Measurements from ENCODE around the gene FOXP1. TPM values are rescaled to one million over a fixed set of nuclear protein-coding genes. Genes with fewer than 3 reads are reported as not detected.

FOXP1 gene
- polyA plus RNA-seq, 4 donors: 4.9 to 66.5 (median 15.3) TPM

GRCh38 chr3:71520161-71521020 is 63.1 kb downstream of the FOXP1 start:
- peaks cover 0 to 2% (median 0%) of the 10 kb centered on the region in 3 donors for H3K36me3 ChIP-seq (ENCODE audit: control insufficient read depth in 3 of 3, insufficient read depth in 2 of 3, low read depth in 1 of 3, low read length in 3 of 3)
- 87 to 92% (median 87%) methylated on average over 10 of the region's 10 CpGs for WGBS, 3 donors
- H3K27me3 ChIP-seq (ENCODE audit: control insufficient read depth in 3 of 3, insufficient read depth in 3 of 3, low read length in 3 of 3): no peaks in the 10 kb centered on the region
- no peak for DNase-seq
- H3K4me1 ChIP-seq (ENCODE audit: control insufficient read depth in 3 of 3, insufficient read depth in 2 of 3, low read depth in 1 of 3, low read length in 2 of 3): peaks cover 0 to 15% (median 2%) of the 10 kb centered on the region in 3 donors
- FAIRE-seq: no peak
- no peaks in the 10 kb centered on the region for H3K9me3 ChIP-seq (ENCODE audit: control insufficient read depth in 2 of 2, insufficient read depth in 1 of 2, low read depth in 1 of 2, low read length in 1 of 2)
- no peak overlapping the region for H3K4me3 ChIP-seq (ENCODE audit: low read depth in 1 of 3, low read length in 3 of 3)
- no peak overlapping the region for H3K27ac ChIP-seq (ENCODE audit: low read depth in 1 of 3, low read length in 2 of 3)

DNA sequence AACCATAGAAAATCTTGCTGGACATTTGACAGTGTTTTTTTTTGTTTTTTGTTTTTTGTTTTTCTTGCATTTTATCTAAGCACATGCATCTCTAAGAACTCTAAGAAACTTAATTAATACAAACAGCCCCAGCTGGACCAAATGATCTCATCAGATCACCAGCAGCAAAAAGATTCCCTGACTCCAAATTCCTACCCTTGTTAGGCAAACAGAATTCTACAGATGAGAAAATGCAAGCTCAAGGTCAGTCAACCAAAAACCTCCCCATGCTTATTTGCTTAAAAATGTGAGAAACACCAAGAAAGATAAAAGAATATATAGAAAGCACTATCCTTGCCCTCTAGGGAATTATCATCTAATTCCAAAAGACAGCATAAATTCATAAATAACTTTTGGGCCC is 65.4 kb downstream of the FOXP1 start:
- DNase-seq (no peak), FAIRE-seq (no peak)
- no peak overlapping the region for H3K27ac ChIP-seq (ENCODE audit: low read depth in 1 of 3, low read length in 2 of 3)
- H3K36me3 ChIP-seq (ENCODE audit: control insufficient read depth in 3 of 3, insufficient read depth in 2 of 3, low read depth in 1 of 3, low read length in 3 of 3): peaks cover 0 to 2% (median 0%) of the 10 kb centered on the region in 3 donors
- no peaks in the 10 kb centered on the region for H3K27me3 ChIP-seq (ENCODE audit: control insufficient read depth in 3 of 3, insufficient read depth in 3 of 3, low read length in 3 of 3)
- H3K4me1 ChIP-seq (ENCODE audit: control insufficient read depth in 3 of 3, insufficient read depth in 2 of 3, low read depth in 1 of 3, low read length in 2 of 3): peaks cover 0 to 7% (median 3%) of the 10 kb centered on the region in 3 donors
- H3K4me3 ChIP-seq (ENCODE audit: low read depth in 1 of 3, low read length in 3 of 3): no peak overlapping the region
- peaks cover 0 to 7% of the 10 kb centered on the region in 2 donors for H3K9me3 ChIP-seq (ENCODE audit: control insufficient read depth in 2 of 2, insufficient read depth in 1 of 2, low read depth in 1 of 2, low read length in 1 of 2)

DNA sequence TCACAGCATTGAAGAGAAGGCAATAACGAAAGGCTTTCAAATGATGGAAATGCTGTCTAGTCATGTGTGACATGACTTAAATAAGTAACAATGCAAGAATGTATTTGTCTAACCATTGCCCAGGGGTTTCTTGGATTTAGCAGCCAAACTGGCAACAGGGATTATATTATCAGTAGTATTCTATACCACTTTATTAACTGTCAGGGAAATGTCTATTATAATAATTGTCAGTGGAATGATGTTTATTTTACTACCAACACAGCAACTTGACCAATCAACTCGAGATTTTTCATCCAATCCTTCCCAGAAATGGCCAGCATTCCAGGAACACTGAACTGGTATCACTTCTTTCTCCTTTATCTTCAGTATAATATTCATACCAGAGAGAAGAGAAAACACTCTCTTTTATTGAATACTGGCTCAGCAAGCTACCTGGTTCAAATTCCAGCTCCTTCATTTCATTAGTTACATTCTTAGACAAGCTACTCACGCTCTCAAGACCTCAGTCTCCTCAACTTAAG is 66.2 kb downstream of the FOXP1 start:
- Histone ChIP-seq H3K4me1 (ENCODE audit: control insufficient read depth in 3 of 3, insufficient read depth in 2 of 3, low read depth in 1 of 3, low read length in 2 of 3) (peaks cover 0 to 7% (median 3%) of the 10 kb centered on the region in 3 donors), H3K4me3 (ENCODE audit: low read depth in 1 of 3, low read length in 3 of 3) (no peak overlapping the region), H3K9me3 (ENCODE audit: control insufficient read depth in 2 of 2, insufficient read depth in 1 of 2, low read depth in 1 of 2, low read length in 1 of 2) (peaks cover 0 to 7% of the 10 kb centered on the region in 2 donors), H3K36me3 (ENCODE audit: control insufficient read depth in 3 of 3, insufficient read depth in 2 of 3, low read depth in 1 of 3, low read length in 3 of 3) (peaks cover 0 to 2% (median 0%) of the 10 kb centered on the region in 3 donors), H3K27ac (ENCODE audit: low read depth in 1 of 3, low read length in 2 of 3) (no peak overlapping the region), H3K27me3 (ENCODE audit: control insufficient read depth in 3 of 3, insufficient read depth in 3 of 3, low read length in 3 of 3) (no peaks in the 10 kb centered on the region)
- FAIRE-seq: no peak
- WGBS, 3 donors: 78 to 80% (median 80%) methylated on average over 3 of the region's 3 CpGs
- no peak for DNase-seq

DNA sequence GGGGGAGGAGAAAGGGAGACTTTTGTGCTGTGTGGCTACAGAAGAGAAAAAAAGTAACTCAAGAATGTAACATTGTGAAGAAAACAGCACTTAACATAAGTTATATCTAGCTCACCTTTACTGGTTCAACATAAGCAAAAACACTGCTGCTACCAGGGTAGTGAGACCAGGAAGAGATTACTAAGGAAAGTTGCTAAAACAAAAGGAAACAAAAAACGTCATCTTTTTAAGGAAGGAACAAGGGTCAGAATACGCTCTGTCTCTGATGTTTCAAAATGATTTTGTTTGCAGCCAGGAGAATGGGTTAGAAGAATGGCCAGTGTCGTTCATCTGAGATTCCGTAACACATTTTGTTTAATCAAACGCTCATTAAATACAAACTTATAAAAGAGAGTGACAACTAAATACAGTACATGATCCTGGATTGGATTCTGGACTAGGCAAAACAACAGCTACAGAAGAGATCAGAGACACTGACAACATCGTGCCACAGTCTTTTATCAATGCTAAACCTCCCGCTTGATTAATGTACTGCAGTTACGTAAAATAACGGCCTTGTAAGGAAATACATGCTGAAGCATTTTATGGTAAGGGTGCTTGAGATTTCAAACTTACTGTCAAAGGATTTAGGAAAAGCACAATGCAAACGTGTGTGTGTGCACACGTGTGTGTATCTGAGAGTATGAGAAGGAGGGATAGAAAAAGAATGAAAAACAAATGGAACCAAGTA is 67.7 kb downstream of the FOXP1 start:
- Histone ChIP-seq H3K36me3 (ENCODE audit: control insufficient read depth in 3 of 3, insufficient read depth in 2 of 3, low read depth in 1 of 3, low read length in 3 of 3) (no peaks in the 10 kb centered on the region), H3K9me3 (ENCODE audit: control insufficient read depth in 2 of 2, insufficient read depth in 1 of 2, low read depth in 1 of 2, low read length in 1 of 2) (peaks cover 0 to 7% of the 10 kb centered on the region in 2 donors), H3K27me3 (ENCODE audit: control insufficient read depth in 3 of 3, insufficient read depth in 3 of 3, low read length in 3 of 3) (no peaks in the 10 kb centered on the region), H3K4me1 (ENCODE audit: control insufficient read depth in 3 of 3, insufficient read depth in 2 of 3, low read depth in 1 of 3, low read length in 2 of 3) (peaks cover 2 to 19% (median 3%) of the 10 kb centered on the region in 3 donors), H3K27ac (ENCODE audit: low read depth in 1 of 3, low read length in 2 of 3) (peak overlapping the region in 1 of 3 donors; percentile 47), H3K4me3 (ENCODE audit: low read depth in 1 of 3, low read length in 3 of 3) (no peak overlapping the region)
- FAIRE-seq: no peak
- whole genome bisulfite sequencing, 3 donors: 36 to 61% (median 47%) methylated on average over 11 of the region's 11 CpGs
- peak; percentile 41 to 52 for DNase-seq

- H3K36me3 ChIP-seq (ENCODE audit: control insufficient read depth in 3 of 3, insufficient read depth in 2 of 3, low read depth in 1 of 3, low read length in 3 of 3): no peaks in the 10 kb centered on the region
- H3K4me3 ChIP-seq (ENCODE audit: low read depth in 1 of 3, low read length in 3 of 3): no peak overlapping the region
- WGBS, 3 donors: 93 to 95% (median 94%) methylated on average over 5 of the region's 5 CpGs
- H3K27me3 ChIP-seq (ENCODE audit: control insufficient read depth in 3 of 3, insufficient read depth in 3 of 3, low read length in 3 of 3): no peaks in the 10 kb centered on the region
- no peak for DNase-seq
- no peak overlapping the region for H3K27ac ChIP-seq (ENCODE audit: low read depth in 1 of 3, low read length in 2 of 3)
- H3K4me1 ChIP-seq (ENCODE audit: control insufficient read depth in 3 of 3, insufficient read depth in 2 of 3, low read depth in 1 of 3, low read length in 2 of 3): peaks cover 2 to 22% (median 3%) of the 10 kb centered on the region in 3 donors
- peaks cover 0 to 7% of the 10 kb centered on the region in 2 donors for H3K9me3 ChIP-seq (ENCODE audit: control insufficient read depth in 2 of 2, insufficient read depth in 1 of 2, low read depth in 1 of 2, low read length in 1 of 2)
- FAIRE-seq: no peak
Measured at GRCh38 chr3:71514621-71515020, 68.9 kb downstream of the FOXP1 start.

GRCh38 chr3:71513515-71513914 is 70.0 kb downstream of the FOXP1 start:
- DNase-seq: no peak
- no peaks in the 10 kb centered on the region for H3K27me3 ChIP-seq (ENCODE audit: control insufficient read depth in 3 of 3, insufficient read depth in 3 of 3, low read length in 3 of 3)
- peaks cover 2 to 22% (median 3%) of the 10 kb centered on the region in 3 donors for H3K4me1 ChIP-seq (ENCODE audit: control insufficient read depth in 3 of 3, insufficient read depth in 2 of 3, low read depth in 1 of 3, low read length in 2 of 3)
- no peaks in the 10 kb centered on the region for H3K36me3 ChIP-seq (ENCODE audit: control insufficient read depth in 3 of 3, insufficient read depth in 2 of 3, low read depth in 1 of 3, low read length in 3 of 3)
- no peak overlapping the region for H3K27ac ChIP-seq (ENCODE audit: low read depth in 1 of 3, low read length in 2 of 3)
- FAIRE-seq: no peak
- H3K9me3 ChIP-seq (ENCODE audit: control insufficient read depth in 2 of 2, insufficient read depth in 1 of 2, low read depth in 1 of 2, low read length in 1 of 2): peaks cover 0 to 7% of the 10 kb centered on the region in 2 donors
- WGBS, 3 donors: 92 to 97% (median 96%) methylated on average over 7 of the region's 7 CpGs
- H3K4me3 ChIP-seq (ENCODE audit: low read depth in 1 of 3, low read length in 3 of 3): no peak overlapping the region

DNA sequence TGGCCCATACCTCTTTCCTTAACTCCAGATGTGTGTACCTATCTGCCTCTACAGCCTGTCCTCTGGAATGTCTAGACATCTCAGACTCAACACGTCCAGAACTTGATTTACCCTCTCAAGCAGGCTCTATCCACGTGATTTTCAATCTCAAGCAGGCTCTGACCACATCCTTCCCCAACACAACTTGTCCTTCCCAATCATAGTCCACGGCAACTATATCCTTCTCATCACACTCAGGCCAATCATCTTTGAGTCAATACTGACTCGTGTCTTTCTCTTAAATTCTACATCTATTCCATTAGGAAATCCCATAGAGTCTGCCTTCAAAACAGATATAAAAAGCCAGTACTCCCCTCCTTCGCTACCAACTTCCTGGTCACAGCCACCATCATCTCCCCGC is 70.4 kb downstream of the FOXP1 start:
- no peak for DNase-seq
- Histone ChIP-seq H3K4me3 (ENCODE audit: low read depth in 1 of 3, low read length in 3 of 3) (no peak overlapping the region), H3K4me1 (ENCODE audit: control insufficient read depth in 3 of 3, insufficient read depth in 2 of 3, low read depth in 1 of 3, low read length in 2 of 3) (peaks cover 2 to 22% (median 3%) of the 10 kb centered on the region in 3 donors), H3K36me3 (ENCODE audit: control insufficient read depth in 3 of 3, insufficient read depth in 2 of 3, low read depth in 1 of 3, low read length in 3 of 3) (peaks cover 0 to 4% (median 0%) of the 10 kb centered on the region in 3 donors), H3K27me3 (ENCODE audit: control insufficient read depth in 3 of 3, insufficient read depth in 3 of 3, low read length in 3 of 3) (no peaks in the 10 kb centered on the region), H3K27ac (ENCODE audit: low read depth in 1 of 3, low read length in 2 of 3) (no peak overlapping the region), H3K9me3 (ENCODE audit: control insufficient read depth in 2 of 2, insufficient read depth in 1 of 2, low read depth in 1 of 2, low read length in 1 of 2) (peaks cover 0 to 7% of the 10 kb centered on the region in 2 donors)
- FAIRE-seq: no peak
- WGBS, 3 donors: 84 to 94% (median 86%) methylated on average over 6 of the region's 6 CpGs

GRCh38 chr3:71512544-71512943 is 71.0 kb downstream of the FOXP1 start:
- H3K27me3 ChIP-seq (ENCODE audit: control insufficient read depth in 3 of 3, insufficient read depth in 3 of 3, low read length in 3 of 3): no peaks in the 10 kb centered on the region
- H3K9me3 ChIP-seq (ENCODE audit: control insufficient read depth in 2 of 2, insufficient read depth in 1 of 2, low read depth in 1 of 2, low read length in 1 of 2): peaks cover 0 to 7% of the 10 kb centered on the region in 2 donors
- FAIRE-seq: no peak
- no peak for DNase-seq
- 89 to 99% (median 93%) methylated on average over 4 of the region's 4 CpGs for WGBS, 3 donors
- H3K27ac ChIP-seq (ENCODE audit: low read depth in 1 of 3, low read length in 2 of 3): no peak overlapping the region
- H3K4me3 ChIP-seq (ENCODE audit: low read depth in 1 of 3, low read length in 3 of 3): no peak overlapping the region
- peaks cover 2 to 22% (median 3%) of the 10 kb centered on the region in 3 donors for H3K4me1 ChIP-seq (ENCODE audit: control insufficient read depth in 3 of 3, insufficient read depth in 2 of 3, low read depth in 1 of 3, low read length in 2 of 3)
- H3K36me3 ChIP-seq (ENCODE audit: control insufficient read depth in 3 of 3, insufficient read depth in 2 of 3, low read depth in 1 of 3, low read length in 3 of 3): peaks cover 0 to 4% (median 0%) of the 10 kb centered on the region in 3 donors

All from small intestine (tissue), 7 donors.